ENCODE results near the gene PYCR2.

PYCR2 gene

GRCh38 chr1:225923381-225923691, 714 bp downstream of the PYCR2 start:
- no peak for DNase-seq (ENCODE audit: low read depth)
- TF ChIP-seq CTCF (conservative IDR thresholded peaks at IDR 0.05; ENCODE audit: low read depth, low read length): no peak
- H3K4me3 ChIP-seq (ENCODE audit: low read length): peak overlapping the region; percentile 82

DNA sequence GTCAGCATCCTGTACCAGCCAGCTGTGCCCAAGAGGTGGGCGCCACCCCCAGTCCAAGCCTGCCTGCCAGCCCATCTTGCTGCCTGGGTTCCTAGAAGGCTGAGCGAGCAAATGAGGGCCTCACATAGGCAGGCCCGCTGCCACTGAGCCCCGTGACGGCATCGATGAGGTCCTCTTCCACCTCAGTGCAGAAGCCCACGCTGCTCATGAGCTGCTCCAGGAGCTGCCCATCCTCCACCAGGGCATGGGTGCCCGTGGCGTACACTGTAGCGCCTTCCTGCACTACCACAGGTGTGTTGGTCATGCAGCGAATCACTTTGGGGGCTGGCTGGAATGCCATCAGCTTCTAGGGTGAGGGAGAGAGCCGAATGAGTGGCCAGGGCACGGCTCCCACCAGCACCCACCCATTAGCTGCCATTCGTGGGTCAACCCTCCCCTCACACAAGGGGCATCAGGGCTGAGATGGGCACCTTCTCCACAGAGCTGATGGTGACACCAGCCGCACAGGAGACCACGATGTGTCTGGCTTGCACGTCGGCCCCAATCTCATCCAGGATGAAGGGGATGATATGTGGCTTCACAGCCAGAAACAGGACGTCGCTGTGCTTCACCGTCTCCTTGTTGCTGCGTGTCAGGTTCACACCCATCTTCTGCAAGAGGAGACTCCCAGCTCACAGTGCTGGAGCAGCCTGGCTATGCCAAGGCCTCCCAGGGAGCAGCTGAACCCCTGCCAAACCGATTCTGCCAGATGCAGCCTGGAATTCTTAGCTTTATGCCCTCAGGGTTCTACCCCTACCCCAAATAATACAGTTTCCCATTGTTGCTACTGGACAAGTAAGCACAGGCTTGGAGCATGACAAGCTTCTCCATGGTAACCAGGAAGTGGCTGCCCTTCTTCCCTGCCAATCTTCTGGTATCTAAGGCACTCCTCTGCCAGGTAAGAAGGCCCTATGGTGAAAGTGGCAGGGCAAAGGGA, 2.0 kb downstream of the PYCR2 start:
- no peak for DNase-seq (ENCODE audit: low read depth)
- H3K4me3 ChIP-seq (ENCODE audit: low read length): no peak overlapping the region
- no peak for TF ChIP-seq CTCF (conservative IDR thresholded peaks at IDR 0.05; ENCODE audit: low read depth, low read length)

- peak; percentile 42 for DNase-seq (ENCODE audit: low read depth)
- H3K4me3 ChIP-seq (ENCODE audit: low read length): no peak overlapping the region
- TF ChIP-seq CTCF (conservative IDR thresholded peaks at IDR 0.05; ENCODE audit: low read depth, low read length): no peak
These were observed 4.1 kb downstream of the PYCR2 start for GRCh38 chr1:225919906-225920305.

- no peak for TF ChIP-seq CTCF (conservative IDR thresholded peaks at IDR 0.05; ENCODE audit: low read depth, low read length)
- no peak for DNase-seq (ENCODE audit: low read depth)
- H3K4me3 ChIP-seq (ENCODE audit: low read length): no peak overlapping the region
These were observed 5.8 kb downstream of the PYCR2 start for GRCh38 chr1:225918280-225918679.

DNA sequence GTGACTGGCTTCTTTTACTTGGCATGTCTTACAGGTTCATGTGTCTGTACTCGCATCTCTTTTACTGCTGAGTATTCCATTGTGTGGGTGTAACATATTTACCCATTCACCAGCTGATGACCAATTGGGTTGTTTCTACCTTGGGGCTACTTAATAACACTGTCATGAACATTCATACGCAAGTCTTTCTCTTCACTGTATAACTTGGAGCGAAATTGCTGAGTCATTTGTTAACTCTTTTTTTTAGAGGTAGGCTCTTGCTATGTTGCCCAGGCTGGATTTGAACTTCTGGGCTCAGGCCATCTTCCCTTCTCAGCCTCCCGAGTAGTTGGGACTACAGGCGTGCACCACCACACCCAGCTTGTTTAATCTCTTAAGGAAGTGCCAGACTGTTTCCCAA, 6.5 kb downstream of the PYCR2 start:
- DNase-seq (ENCODE audit: low read depth): no peak
- no peak for TF ChIP-seq CTCF (conservative IDR thresholded peaks at IDR 0.05; ENCODE audit: low read depth, low read length)
- no peak overlapping the region for H3K4me3 ChIP-seq (ENCODE audit: low read length)

DNA sequence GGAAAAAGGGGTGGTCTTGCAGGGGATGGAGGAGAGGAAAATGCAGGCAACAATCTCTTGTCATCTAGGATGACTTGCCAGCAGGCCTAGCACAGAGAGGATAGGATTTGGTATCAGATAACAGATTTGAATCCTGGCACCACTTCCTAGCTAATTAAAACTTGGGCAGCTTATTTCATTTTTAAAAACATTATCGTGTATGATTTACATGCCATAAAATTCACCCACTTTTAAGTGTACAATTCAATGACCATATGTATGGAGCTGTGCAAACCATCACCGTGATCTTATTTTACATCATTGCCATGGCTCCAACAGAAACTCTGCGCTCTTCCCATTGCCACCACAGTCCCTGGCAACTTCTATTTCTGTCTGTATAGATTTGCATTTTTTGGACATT, 6.9 kb downstream of the PYCR2 start:
- TF ChIP-seq CTCF (conservative IDR thresholded peaks at IDR 0.05; ENCODE audit: low read depth, low read length): no peak
- no peak overlapping the region for H3K4me3 ChIP-seq (ENCODE audit: low read length)
- DNase-seq (ENCODE audit: low read depth): no peak

GRCh38 chr1:225915538-225915991, 8.5 kb downstream of the PYCR2 start:
- no peak for TF ChIP-seq CTCF (conservative IDR thresholded peaks at IDR 0.05; ENCODE audit: low read depth, low read length)
- H3K4me3 ChIP-seq (ENCODE audit: low read length): no peak overlapping the region
- no peak for DNase-seq (ENCODE audit: low read depth)

Measured in retinal pigment epithelial cell (primary cell).